Kidney tubule cell (primary cell): ENCODE data around the gene GPATCH4.
"Not testable (repeated sequence)": the region's sequence is repeated elsewhere in the genome, so short reads cannot be mapped to it uniquely, and the experiment has no call there.

Experiments
- DNase-seq: peaks from one replicate; pipeline ENCODE4 v3.0.0-alpha.2; 2018; ENCODE audit warnings: low spot score

GPATCH4 gene

DNA sequence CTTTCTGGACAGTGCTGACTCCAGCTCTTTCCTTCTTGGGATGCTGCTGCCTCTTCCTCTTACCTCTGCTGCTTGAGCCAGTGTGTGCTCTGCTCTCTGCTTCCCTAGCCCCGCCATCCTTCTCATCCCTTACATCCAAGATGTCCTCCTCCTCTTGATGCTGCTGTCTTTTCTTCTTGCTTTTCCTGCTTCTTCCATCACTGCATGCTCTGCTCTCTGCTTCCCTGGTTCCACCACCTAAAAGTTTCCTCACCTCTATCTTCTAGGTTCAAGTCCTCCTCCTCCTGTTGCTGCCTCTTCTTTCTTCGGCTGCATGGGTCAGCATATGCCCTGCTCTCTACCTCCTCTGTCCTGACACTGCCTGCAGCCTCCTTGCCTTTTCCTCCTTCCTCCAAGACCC, 6.3 kb downstream of the GPATCH4 start:
- DNase-seq, result no peak

- DNase-seq, result no peak
Observed at GRCh38 chr1:156594190-156594589, 7.1 kb downstream of the GPATCH4 start.

DNA sequence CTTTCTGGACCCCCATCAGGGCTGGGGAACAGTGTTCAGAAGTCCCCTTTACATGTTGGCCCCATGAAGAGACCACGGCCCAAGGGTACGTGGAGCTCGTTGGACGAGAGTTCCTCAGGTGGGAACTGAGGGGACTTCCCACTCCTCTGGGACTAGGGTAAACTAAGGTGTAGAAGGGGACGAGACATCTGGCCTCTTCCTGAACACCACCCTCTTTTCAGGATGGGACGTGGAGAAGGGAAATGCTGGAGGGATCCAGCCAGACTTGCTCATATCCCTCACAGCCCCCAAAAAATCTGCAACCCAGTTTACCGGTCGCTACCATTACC, 7.7 kb downstream of the GPATCH4 start:
- DNase-seq, result no peak

GRCh38 chr1:156592910-156593660, 8.2 kb downstream of the GPATCH4 start:
- DNase-seq, result no peak

- no peak for DNase-seq
Observed at GRCh38 chr1:156592158-156592909, 8.9 kb downstream of the GPATCH4 start.

DNA sequence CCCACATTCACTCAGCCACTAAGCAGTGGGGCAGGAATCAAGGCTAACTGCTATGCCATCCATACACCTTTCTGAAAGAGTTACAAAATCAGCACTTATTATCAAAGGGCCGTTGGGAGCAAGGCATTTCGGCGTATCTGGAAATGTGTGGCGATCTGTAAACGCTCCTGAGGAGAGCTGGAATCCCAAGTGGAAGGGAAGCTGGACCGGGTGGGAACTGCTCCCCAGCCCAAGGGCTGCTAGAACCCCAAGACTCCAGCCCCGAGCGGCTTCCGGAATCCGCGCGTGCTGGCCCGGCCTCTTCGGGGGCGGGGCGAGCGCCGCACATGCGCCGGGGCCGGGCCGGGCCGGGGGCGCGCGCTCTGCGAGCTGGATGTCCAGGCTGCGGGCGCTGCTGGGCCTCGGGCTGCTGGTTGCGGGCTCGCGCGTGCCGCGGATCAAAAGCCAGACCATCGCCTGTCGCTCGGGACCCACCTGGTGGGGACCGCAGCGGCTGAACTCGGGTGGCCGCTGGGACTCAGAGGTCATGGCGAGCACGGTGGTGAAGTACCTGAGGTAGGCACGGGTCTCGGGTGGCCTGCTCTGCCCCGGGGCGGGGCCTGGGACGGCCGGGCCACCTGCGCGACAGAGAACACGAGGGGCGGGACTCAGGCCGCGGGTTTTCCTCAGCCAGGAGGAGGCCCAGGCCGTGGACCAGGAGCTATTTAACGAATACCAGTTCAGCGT, 9.7 kb downstream of the GPATCH4 start, which contains the start of gene NAXE:
Gene NAXE (plus strand): TSS at position 345 of the 726 bp plus-strand sequence. CDS start 29 bp downstream, at position 374.
- peak; percentile 77 for DNase-seq

- no peak for DNase-seq
Observed at GRCh38 chr1:156591181-156591431, 10.2 kb downstream of the GPATCH4 start.

- no peak for DNase-seq
Observed at GRCh38 chr1:156590326-156591180, 10.7 kb downstream of the GPATCH4 start.

- DNase-seq, result no peak
Observed at GRCh38 chr1:156589546-156589945, 11.7 kb downstream of the GPATCH4 start.

DNA sequence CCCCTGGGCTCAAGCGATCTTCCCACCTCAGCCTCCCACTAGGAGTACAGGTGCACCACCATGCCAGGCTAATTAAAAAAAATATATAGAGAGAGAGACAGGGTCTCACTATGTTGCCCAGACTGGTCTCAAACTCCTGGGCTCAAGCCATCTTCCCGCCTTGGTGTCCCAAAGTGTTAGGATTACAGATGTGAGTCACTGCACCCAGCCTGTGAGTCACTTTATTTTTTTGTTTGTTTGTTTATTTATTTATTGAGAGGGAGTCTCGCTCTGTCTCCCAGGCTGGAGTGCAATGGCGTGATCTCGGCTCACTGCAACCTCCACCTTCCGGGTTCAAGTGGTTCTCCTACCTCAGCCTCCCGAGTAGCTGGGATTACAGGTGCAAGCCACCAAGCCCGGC, 13.4 kb downstream of the GPATCH4 start:
- DNase-seq, result not testable (repeated sequence)

- DNase-seq, result no peak
Observed at GRCh38 chr1:156586892-156587477, 14.3 kb downstream of the GPATCH4 start.

GRCh38 chr1:156586323-156586722, 15.0 kb downstream of the GPATCH4 start:
- DNase-seq, result no peak

GRCh38 chr1:156584813-156585212, 16.5 kb downstream of the GPATCH4 start:
- no peak for DNase-seq

DNA sequence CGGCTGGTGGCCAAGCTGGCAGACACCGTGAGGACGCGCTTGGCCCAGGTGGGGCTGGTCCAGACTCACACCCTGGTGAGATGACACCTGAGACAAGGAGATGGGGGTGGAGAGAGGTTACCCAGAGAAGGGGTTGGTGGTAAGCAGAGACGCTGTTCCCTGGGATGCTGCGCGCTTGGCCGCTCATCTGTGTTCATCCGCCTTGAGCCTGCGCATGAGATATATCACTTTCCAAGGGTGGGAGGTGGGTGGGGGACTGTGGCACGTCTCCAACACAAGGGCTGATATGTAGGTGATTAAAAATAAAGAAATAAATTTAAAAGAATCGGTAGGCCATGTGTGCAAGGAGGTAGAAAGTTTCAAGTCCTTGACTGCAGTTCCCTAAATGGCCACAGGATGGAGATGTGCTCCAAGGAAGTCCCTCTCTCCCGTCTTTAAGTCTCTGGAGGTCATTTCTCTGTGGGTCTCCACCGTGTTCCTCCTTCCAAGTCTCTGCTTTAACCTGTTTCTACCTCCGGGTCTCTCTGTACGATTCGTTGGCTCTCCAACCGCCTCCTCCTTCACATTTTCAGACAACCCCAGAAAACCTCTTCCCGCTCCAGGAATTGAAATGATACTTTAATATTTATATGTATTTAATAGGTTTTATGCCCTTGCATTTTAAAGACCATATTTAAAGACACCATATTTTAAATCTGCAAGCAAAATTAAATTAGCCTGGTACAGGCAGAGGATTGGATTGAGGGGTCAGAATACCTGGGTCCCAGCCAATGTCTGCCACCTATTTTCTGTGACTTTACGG, 17.3 kb downstream of the GPATCH4 start:
- peak; percentile 80 for DNase-seq

DNA sequence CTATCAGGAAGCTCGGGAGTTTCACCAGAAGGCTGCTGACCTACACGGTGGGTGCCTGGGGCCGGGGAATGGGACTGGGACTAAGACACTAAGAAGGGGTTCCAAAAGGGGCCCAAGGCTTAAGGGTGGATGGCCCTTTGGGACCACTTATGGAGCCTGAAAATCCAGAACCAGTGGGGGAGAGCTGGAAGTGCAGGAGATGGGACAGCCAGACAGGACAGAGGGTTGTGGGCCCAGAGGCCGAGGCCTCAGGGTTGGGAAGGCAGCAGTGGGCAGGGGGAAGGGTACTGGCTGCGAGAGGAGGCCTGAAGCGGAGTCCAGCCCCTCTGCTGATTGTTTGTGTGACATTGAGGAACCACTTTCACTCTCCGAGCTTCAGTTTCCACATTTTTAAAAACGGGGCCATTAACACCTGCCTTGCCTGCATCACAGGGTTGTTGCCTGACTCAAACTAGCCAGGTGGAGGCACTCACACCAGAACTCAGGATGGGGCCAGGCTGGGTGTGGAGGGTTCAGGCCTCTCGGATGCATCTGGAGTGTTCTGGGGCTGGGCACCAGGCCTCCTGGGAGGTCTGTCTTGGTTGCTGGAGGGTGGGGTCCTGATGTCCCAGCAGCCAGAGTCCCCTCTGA, 18.8 kb downstream of the GPATCH4 start:
- DNase-seq, result no peak

DNA sequence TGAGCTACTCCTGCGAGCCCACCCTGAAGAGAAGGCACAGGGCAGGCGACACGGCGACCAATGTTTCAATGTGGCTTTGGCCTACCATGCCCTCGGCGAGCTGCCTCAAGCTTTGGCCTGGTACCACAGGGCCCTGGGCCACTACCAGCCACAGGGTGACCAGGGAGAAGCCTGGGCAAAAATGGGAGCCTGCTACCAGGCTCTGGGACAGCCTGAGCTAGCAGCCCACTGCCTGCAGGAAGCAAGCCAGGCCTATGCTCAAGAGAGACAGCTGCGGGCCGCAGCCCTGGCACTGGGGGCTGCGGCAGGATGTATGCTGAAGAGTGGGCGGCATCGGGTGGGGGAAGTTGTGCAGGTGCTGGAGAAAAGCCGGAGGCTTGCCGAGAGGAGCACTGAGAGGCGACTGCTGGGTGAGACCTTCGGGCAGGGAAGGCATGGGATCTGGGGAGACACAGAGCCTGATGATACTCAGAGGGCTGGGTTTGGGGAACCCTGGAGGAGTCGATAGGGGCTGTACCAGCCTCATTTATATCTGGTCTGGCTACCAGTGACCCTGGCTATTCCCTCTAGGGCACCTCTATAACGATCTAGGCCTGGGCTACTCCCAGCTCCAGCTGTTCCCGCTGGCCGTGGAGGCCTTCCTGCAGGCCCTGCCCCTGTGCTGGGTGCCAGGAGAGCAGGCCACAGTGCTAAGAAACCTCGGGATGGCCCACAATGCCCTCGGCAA, 19.5 kb downstream of the GPATCH4 start:
- no peak for DNase-seq

DNA sequence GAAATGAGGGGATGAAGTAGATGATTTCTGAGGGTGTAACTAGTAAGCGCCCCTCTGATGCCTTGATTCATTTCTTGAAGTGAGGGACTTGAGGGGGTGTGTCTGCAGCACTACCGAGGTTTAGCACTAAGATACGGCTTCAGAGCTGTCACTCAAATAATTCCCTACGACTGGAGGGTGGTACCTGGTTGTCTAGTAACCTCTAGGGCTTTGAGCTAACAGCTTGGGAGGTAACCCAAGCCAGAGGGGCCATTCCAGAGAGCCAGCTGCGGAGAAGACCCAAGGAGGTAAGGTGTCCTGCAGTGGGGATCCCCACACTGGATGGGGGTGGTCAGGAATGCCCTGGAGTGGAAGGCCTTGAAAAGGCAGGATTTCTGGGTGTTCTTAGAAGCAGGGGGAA, 21.8 kb downstream of the GPATCH4 start, which contains the start of gene TTC24:
Gene TTC24 (plus strand): TSS at position 252 of the 400 bp plus-strand sequence. CDS start 1,642 bp downstream, outside the sequence.
- DNase-seq, result no peak

GRCh38 chr1:156578055-156578454, 23.2 kb downstream of the GPATCH4 start:
- DNase-seq, result no peak

DNA sequence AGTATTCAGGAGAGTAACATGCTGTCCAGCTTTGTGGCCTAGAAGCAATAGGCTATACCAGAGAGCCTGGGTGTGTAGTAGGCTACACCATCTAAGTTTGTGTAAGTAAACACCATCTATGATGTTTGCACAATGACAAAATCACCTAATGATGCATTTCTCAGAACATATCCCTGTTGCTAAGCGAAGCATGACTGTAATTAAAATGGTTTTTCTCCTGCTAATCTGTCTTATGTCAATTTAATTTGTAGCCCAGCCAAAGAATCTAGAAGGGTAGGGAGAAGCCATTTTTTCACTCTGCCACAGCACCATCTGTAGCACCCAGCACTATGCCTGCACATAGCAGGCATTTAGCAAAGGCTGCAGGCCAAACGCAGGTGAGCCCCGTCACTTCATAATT, 23.7 kb downstream of the GPATCH4 start:
- no peak for DNase-seq
